ENCODE measurements around the gene LYPD3.

The LYPD3 gene

GRCh38 chr19:43479226-43479625, 13.8 kb upstream of the LYPD3 start:
- Histone ChIP-seq H3K27ac (no peak overlapping the region), H3K4me3 (no peak overlapping the region)
- no peak for TF ChIP-seq CTCF (IDR thresholded peaks at IDR 0.05)
- no peak for DNase-seq (ENCODE audit: low spot score)

- DNase-seq (ENCODE audit: low spot score) = no peak
- no peak for TF ChIP-seq CTCF (IDR thresholded peaks at IDR 0.05)
- Histone ChIP-seq H3K4me3 (no peak overlapping the region), H3K27ac (no peak overlapping the region)
Observed at GRCh38 chr19:43478323-43478722, 12.9 kb upstream of the LYPD3 start.

DNA sequence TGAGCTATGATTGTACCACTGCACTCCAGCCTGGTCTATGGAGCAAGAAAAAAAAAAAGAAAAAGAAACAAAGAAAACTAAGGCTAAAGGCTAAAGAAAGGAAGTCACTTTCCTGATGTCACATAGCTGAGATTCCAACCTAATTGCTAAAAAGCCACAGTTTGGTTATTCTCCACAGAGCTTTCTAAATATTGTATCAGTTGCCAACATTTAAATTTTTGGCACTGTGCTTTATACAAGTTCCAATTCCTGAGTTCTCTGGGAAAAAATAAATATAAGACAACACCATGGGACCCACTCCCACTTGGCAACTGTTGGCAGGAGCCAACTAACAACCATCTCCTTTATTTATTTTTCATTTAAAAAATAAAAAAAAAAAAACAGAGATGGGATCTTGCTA, 11.2 kb upstream of the LYPD3 start:
- no peak for DNase-seq (ENCODE audit: low spot score)
- Histone ChIP-seq H3K27ac (peak overlapping the region in 1 of 2 donors; percentile 28), H3K4me3 (no peak overlapping the region)
- TF ChIP-seq CTCF (IDR thresholded peaks at IDR 0.05) = no peak

DNA sequence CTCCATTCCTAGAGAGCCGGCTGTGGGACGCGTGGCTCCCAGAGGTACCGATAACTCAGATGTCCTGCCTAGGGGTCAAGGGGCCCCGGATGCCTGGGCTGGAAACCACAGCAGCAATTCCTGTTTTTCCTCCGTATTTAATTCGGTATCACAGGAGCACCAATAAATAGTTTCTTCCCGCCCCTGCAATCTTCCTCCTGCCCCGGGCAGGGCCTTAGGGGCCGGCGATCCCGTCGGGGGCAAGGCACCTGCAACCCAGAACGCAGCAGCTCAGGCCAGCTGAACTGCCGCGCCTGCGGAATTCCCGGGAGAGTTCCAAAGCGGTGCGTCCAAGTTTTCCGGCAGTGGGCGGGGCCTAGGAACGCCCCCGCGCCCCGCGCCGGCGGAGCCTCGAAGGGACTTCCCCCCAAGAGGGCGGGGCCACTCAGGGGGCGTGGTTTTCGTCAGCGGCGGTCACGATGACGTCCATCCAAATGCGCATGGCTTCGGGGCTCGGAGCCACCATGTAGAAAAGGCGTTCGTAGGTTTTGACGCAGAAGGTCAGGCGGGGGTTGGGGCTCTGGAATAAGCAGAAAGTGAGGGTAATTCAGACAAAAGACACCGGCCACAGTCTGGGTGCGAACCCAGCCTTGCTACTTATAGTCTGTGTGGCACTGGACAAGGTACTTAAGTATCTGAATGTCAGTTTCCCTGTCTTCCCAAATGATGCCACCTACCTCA, 9.7 kb upstream of the LYPD3 start:
- peak; percentile 98 for DNase-seq (ENCODE audit: low spot score)
- Histone ChIP-seq H3K4me3 (peak overlapping the region; percentile 73), H3K27ac (peak overlapping the region; percentile 65 to 86)
- no peak for TF ChIP-seq CTCF (IDR thresholded peaks at IDR 0.05)

DNA sequence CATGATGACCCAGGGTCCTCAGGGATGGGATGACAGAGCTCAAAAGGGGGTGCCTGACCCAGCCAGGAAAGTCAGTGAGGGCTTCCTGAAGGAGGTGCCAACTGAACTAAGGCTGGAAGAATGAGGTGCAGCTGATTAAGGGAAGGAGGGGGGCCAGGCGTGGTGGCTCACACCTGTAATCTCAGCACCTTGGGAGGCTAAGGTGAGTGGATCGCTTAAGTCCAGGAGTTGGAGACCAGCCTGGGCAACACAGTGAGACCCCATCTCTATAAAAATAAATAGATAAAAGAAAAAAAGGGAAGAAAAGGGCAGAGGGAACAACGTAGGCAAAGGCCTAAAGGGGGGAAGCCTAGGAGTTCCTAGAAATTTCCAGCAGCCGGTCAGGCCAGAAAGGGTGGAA, 9.1 kb upstream of the LYPD3 start:
- TF ChIP-seq CTCF (IDR thresholded peaks at IDR 0.05) = no peak
- no peak for DNase-seq (ENCODE audit: low spot score)
- no peak overlapping the region for H3K4me3 ChIP-seq
- H3K27ac ChIP-seq = peak overlapping the region; percentile 65 to 86

GRCh38 chr19:43471091-43471490, 5.7 kb upstream of the LYPD3 start:
- no peak for DNase-seq (ENCODE audit: low spot score)
- Histone ChIP-seq H3K4me3 (no peak overlapping the region), H3K27ac (no peak overlapping the region)
- no peak for TF ChIP-seq CTCF (IDR thresholded peaks at IDR 0.05)

DNA sequence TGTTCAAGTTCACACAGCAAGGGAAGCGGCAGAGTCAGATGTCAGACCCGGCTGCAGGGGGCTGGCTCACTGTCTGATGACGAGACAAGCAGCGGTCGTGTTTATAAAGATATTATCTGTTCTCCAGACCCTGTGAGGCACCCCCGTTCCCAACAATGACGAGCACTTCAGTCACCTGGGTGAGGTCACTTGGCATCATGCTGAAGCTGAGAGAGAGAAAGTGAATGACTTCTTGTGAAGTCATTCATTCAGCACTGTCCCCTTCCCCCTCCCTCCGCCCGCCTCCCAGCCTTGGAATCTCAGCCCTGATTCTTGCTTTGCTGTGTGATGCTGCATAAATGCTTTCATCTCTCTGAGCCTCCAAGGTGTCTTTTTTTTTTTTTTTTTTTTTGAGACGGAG, 4.9 kb upstream of the LYPD3 start:
- no peak overlapping the region for H3K27ac ChIP-seq
- DNase-seq (ENCODE audit: low spot score) = no peak
- no peak overlapping the region for H3K4me3 ChIP-seq
- TF ChIP-seq CTCF (IDR thresholded peaks at IDR 0.05) = no peak

Measured in coronary artery (tissue), 2 donors.